ENCODE measurements around the gene IL17C. TPM values are rescaled to one million over a fixed set of nuclear protein-coding genes. Genes with fewer than 3 reads are reported as not detected.
"Not testable (repeated sequence)": the region's sequence is repeated elsewhere in the genome, so short reads cannot be mapped to it uniquely, and the experiment has no call there.

IL17C gene
- total and polyA plus RNA-seq, 5 donors from 2014 or later = 1.2 TPM; not detected in 4

GRCh38 chr16:88601313-88602036, 36.9 kb upstream of the IL17C start:
- Mint-ChIP-seq H3K9me3 (no peaks in the 10 kb centered on the region), H3K36me3 (peaks cover 19% of the 10 kb centered on the region), H3K4me3 (no peak overlapping the region), H3K4me1 (peaks cover 0 to 14% (median 8%) of the 10 kb centered on the region in 4 donors), H3K27me3 (no peaks in the 10 kb centered on the region), H3K27ac (peak overlapping the region in 2 of 3 donors; percentile 72 to 89)
- Histone ChIP-seq H3K27me3 (ENCODE audit: control insufficient read depth, insufficient read depth, low read length) (no peaks in the 10 kb centered on the region), H3K9me3 (ENCODE audit: control insufficient read depth in 2 of 2, low read length in 2 of 2) (no peaks in the 10 kb centered on the region), H3K27ac (ENCODE audit: insufficient read depth, low read length, poor library complexity, severe bottlenecking) (no peak overlapping the region), H3K4me3 (ENCODE audit: low read depth, low read length) (no peak overlapping the region), H3K4me1 (ENCODE audit: control insufficient read depth, insufficient read depth, low read length, poor library complexity, severe bottlenecking) (no peaks in the 10 kb centered on the region), H3K36me3 (ENCODE audit: control insufficient read depth, insufficient read depth, low read length) (peaks cover 69% of the 10 kb centered on the region)
- DNase-seq (no peak), ATAC-seq (ENCODE audit: low read depth in 2 of 2) (no peak)

GRCh38 chr16:88602091-88602490, 36.3 kb upstream of the IL17C start:
- H3K4me3 Mint-ChIP-seq = no peak overlapping the region
- no peaks in the 10 kb centered on the region for H3K27me3 ChIP-seq (ENCODE audit: control insufficient read depth, insufficient read depth, low read length)
- no peak overlapping the region for H3K4me3 ChIP-seq (ENCODE audit: low read depth, low read length)
- DNase-seq = no peak
- H3K36me3 ChIP-seq (ENCODE audit: control insufficient read depth, insufficient read depth, low read length) = peaks cover 75% of the 10 kb centered on the region
- H3K9me3 ChIP-seq (ENCODE audit: control insufficient read depth in 2 of 2, low read length in 2 of 2) = no peaks in the 10 kb centered on the region
- ATAC-seq (ENCODE audit: low read depth in 2 of 2) = no peak
- H3K9me3 Mint-ChIP-seq = no peaks in the 10 kb centered on the region
- H3K4me1 Mint-ChIP-seq = peaks cover 0 to 11% (median 5%) of the 10 kb centered on the region in 4 donors
- H3K27me3 Mint-ChIP-seq = no peaks in the 10 kb centered on the region
- H3K4me1 ChIP-seq (ENCODE audit: control insufficient read depth, insufficient read depth, low read length, poor library complexity, severe bottlenecking) = no peaks in the 10 kb centered on the region
- H3K27ac Mint-ChIP-seq = peak overlapping the region in 1 of 3 donors; percentile 72
- no peak overlapping the region for H3K27ac ChIP-seq (ENCODE audit: insufficient read depth, low read length, poor library complexity, severe bottlenecking)
- H3K36me3 Mint-ChIP-seq = peaks cover 20% of the 10 kb centered on the region

- Histone ChIP-seq H3K36me3 (ENCODE audit: control insufficient read depth, insufficient read depth, low read length) (peaks cover 76% of the 10 kb centered on the region), H3K4me3 (ENCODE audit: low read depth, low read length) (no peak overlapping the region), H3K27me3 (ENCODE audit: control insufficient read depth, insufficient read depth, low read length) (no peaks in the 10 kb centered on the region), H3K4me1 (ENCODE audit: control insufficient read depth, insufficient read depth, low read length, poor library complexity, severe bottlenecking) (no peaks in the 10 kb centered on the region), H3K9me3 (ENCODE audit: control insufficient read depth in 2 of 2, low read length in 2 of 2) (no peaks in the 10 kb centered on the region), H3K27ac (ENCODE audit: insufficient read depth, low read length, poor library complexity, severe bottlenecking) (no peak overlapping the region)
- no peak overlapping the region for H3K4me3 Mint-ChIP-seq
- peaks cover 28% of the 10 kb centered on the region for H3K36me3 Mint-ChIP-seq
- no peaks in the 10 kb centered on the region for H3K9me3 Mint-ChIP-seq
- peaks cover 0 to 10% (median 7%) of the 10 kb centered on the region in 4 donors for H3K4me1 Mint-ChIP-seq
- DNase-seq (no peak), ATAC-seq (ENCODE audit: low read depth in 2 of 2) (no peak)
- no peaks in the 10 kb centered on the region for H3K27me3 Mint-ChIP-seq
- no peak overlapping the region for H3K27ac Mint-ChIP-seq
These were observed 32.9 kb upstream of the IL17C start for GRCh38 chr16:88605186-88606147.

- Mint-ChIP-seq H3K4me1 (peaks cover 0 to 9% (median 6%) of the 10 kb centered on the region in 4 donors), H3K27me3 (no peaks in the 10 kb centered on the region), H3K9me3 (no peaks in the 10 kb centered on the region), H3K4me3 (no peak overlapping the region), H3K36me3 (peaks cover 26% of the 10 kb centered on the region), H3K27ac (no peak overlapping the region)
- peaks cover 77% of the 10 kb centered on the region for H3K36me3 ChIP-seq (ENCODE audit: control insufficient read depth, insufficient read depth, low read length)
- H3K4me3 ChIP-seq (ENCODE audit: low read depth, low read length) = no peak overlapping the region
- no peak for DNase-seq
- no peaks in the 10 kb centered on the region for H3K9me3 ChIP-seq (ENCODE audit: control insufficient read depth in 2 of 2, low read length in 2 of 2)
- no peaks in the 10 kb centered on the region for H3K27me3 ChIP-seq (ENCODE audit: control insufficient read depth, insufficient read depth, low read length)
- H3K27ac ChIP-seq (ENCODE audit: insufficient read depth, low read length, poor library complexity, severe bottlenecking) = no peak overlapping the region
- H3K4me1 ChIP-seq (ENCODE audit: control insufficient read depth, insufficient read depth, low read length, poor library complexity, severe bottlenecking) = no peaks in the 10 kb centered on the region
- ATAC-seq (ENCODE audit: low read depth in 2 of 2) = no peak
These were observed 32.1 kb upstream of the IL17C start for GRCh38 chr16:88606148-88606757.

- no peak for DNase-seq
- Histone ChIP-seq H3K27ac (ENCODE audit: insufficient read depth, low read length, poor library complexity, severe bottlenecking) (no peak overlapping the region), H3K27me3 (ENCODE audit: control insufficient read depth, insufficient read depth, low read length) (no peaks in the 10 kb centered on the region), H3K36me3 (ENCODE audit: control insufficient read depth, insufficient read depth, low read length) (peaks cover 78% of the 10 kb centered on the region), H3K9me3 (ENCODE audit: control insufficient read depth in 2 of 2, low read length in 2 of 2) (no peaks in the 10 kb centered on the region), H3K4me1 (ENCODE audit: control insufficient read depth, insufficient read depth, low read length, poor library complexity, severe bottlenecking) (no peaks in the 10 kb centered on the region), H3K4me3 (ENCODE audit: low read depth, low read length) (no peak overlapping the region)
- ATAC-seq (ENCODE audit: low read depth in 2 of 2) = no peak
- Mint-ChIP-seq H3K9me3 (no peaks in the 10 kb centered on the region), H3K27me3 (no peaks in the 10 kb centered on the region), H3K36me3 (peaks cover 23% of the 10 kb centered on the region), H3K27ac (no peak overlapping the region), H3K4me1 (peaks cover 0 to 10% (median 7%) of the 10 kb centered on the region in 4 donors), H3K4me3 (no peak overlapping the region)
These were observed 30.3 kb upstream of the IL17C start for GRCh38 chr16:88608076-88608475.

- not testable (repeated sequence) for H3K9me3 Mint-ChIP-seq; DNase-seq; H3K27ac ChIP-seq (ENCODE audit: insufficient read depth, low read length, poor library complexity, severe bottlenecking); H3K27me3 Mint-ChIP-seq; H3K9me3 ChIP-seq (ENCODE audit: control insufficient read depth in 2 of 2, low read length in 2 of 2); H3K27me3 ChIP-seq (ENCODE audit: control insufficient read depth, insufficient read depth, low read length); H3K4me1 ChIP-seq (ENCODE audit: control insufficient read depth, insufficient read depth, low read length, poor library complexity, severe bottlenecking); H3K4me3 ChIP-seq (ENCODE audit: low read depth, low read length); ATAC-seq (ENCODE audit: low read depth in 2 of 2)
- Mint-ChIP-seq H3K27ac (peak overlapping the region in 1 of 3 donors; percentile 87), H3K4me1 (peaks cover 3 to 20% (median 13%) of the 10 kb centered on the region in 4 donors), H3K4me3 (peak overlapping the region in 1 of 4 donors; percentile 32), H3K36me3 (peaks cover 29% of the 10 kb centered on the region)
- H3K36me3 ChIP-seq (ENCODE audit: control insufficient read depth, insufficient read depth, low read length) = peaks cover 90% of the 10 kb centered on the region
These were observed 28.9 kb upstream of the IL17C start for GRCh38 chr16:88609426-88609825.

- DNase-seq = no peak
- H3K36me3 Mint-ChIP-seq = peaks cover 29% of the 10 kb centered on the region
- no peaks in the 10 kb centered on the region for H3K9me3 ChIP-seq (ENCODE audit: control insufficient read depth in 2 of 2, low read length in 2 of 2)
- no peaks in the 10 kb centered on the region for H3K4me1 ChIP-seq (ENCODE audit: control insufficient read depth, insufficient read depth, low read length, poor library complexity, severe bottlenecking)
- H3K4me1 Mint-ChIP-seq = peaks cover 3 to 23% (median 13%) of the 10 kb centered on the region in 4 donors
- H3K27ac Mint-ChIP-seq = peak overlapping the region in 2 of 3 donors; percentile 25 to 87
- H3K27ac ChIP-seq (ENCODE audit: insufficient read depth, low read length, poor library complexity, severe bottlenecking) = no peak overlapping the region
- H3K27me3 Mint-ChIP-seq = no peaks in the 10 kb centered on the region
- no peak overlapping the region for H3K4me3 ChIP-seq (ENCODE audit: low read depth, low read length)
- H3K36me3 ChIP-seq (ENCODE audit: control insufficient read depth, insufficient read depth, low read length) = peaks cover 89% of the 10 kb centered on the region
- no peak overlapping the region for H3K4me3 Mint-ChIP-seq
- no peaks in the 10 kb centered on the region for H3K27me3 ChIP-seq (ENCODE audit: control insufficient read depth, insufficient read depth, low read length)
- ATAC-seq (ENCODE audit: low read depth in 2 of 2) = no peak
- H3K9me3 Mint-ChIP-seq = no peaks in the 10 kb centered on the region
These were observed 28.3 kb upstream of the IL17C start for GRCh38 chr16:88610080-88610479.
